Esophagus squamous epithelium (tissue), 4 donors: ENCODE results near the gene LRR1.

ENCODE experiments used
- CTCF ChIP-seq, 6 experiments: fragments of 450-650 bp in 4 of 6; fragments of 200-600 bp in 2 of 6; sonication (generic) in 2 of 6; IDR thresholded peaks; one replicate each; pipeline ENCODE4 v1.5.1; 2016 to 2019; ENCODE audit warnings: antibody characterized with exemption in 6 of 6, mild to moderate bottlenecking in 4 of 6, moderate library complexity in 4 of 6
- POLR2A ChIP-seq, 4 donors: fragments of 450-650 bp; IDR thresholded peaks; one replicate each; pipeline ENCODE4 v1.6.1; 2017; ENCODE audit warnings: antibody characterized with exemption in 4 of 4, mild to moderate bottlenecking in 4 of 4, moderate library complexity in 3 of 4

GRCh38 chr14:49614196-49614595 is 15.5 kb downstream of the LRR1 start:
- TF ChIP-seq POLR2A (IDR thresholded peaks at IDR 0.05) (no peak), CTCF (IDR thresholded peaks at IDR 0.05) (no peak)
